Measurements from ENCODE around the gene CYB5R4. TPM values are rescaled to one million over a fixed set of nuclear protein-coding genes. Genes with fewer than 3 reads are reported as not detected.

The CYB5R4 gene
- total RNA-seq, 2 experiments from 2014 or later = 21.9 to 28.2 TPM

- intact Hi-C loops (cut with DNase I, micrococcal nuclease) = no loop called here
- Mint-ChIP-seq H3K4me1 (no peaks in the 10 kb centered on the region), H3K36me3 (ENCODE audit: low read depth) (peaks cover 67% of the 10 kb centered on the region), H3K4me3 (no peak overlapping the region), H3K27ac (no peak overlapping the region), H3K27me3 (no peaks in the 10 kb centered on the region), H3K9me3 (ENCODE audit: low read depth) (peaks cover 10% of the 10 kb centered on the region)
- ChIA-PET CTCF (no interaction called here), POLR2A (no interaction called here)
- DNase-seq (no peak), ATAC-seq (no peak)
These were observed 101.2 kb downstream of the CYB5R4 start for GRCh38 chr6:83960664-83961063.

DNA sequence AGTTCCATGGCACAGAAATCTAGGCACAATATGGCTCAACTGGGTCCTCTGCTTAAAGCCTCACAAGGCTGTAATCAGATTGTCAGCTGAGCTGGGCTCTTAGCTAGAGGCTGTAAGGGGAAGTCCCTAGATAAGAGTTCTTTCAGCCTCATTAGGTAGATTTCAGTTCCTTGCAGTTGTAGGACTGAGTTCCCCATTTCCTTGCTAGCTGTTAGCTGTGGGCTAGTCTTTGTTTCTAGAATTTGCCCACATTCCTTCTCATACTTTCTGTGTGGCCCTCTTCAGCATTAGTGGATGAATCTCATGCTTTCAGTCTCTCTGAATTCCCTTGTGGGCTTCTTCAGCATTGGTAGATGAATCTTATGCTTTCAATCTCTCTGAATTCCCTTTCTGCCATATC is 103.1 kb downstream of the CYB5R4 start:
- no peak for ATAC-seq
- POLR2A ChIA-PET = no interaction called here
- DNase-seq = no peak
- intact Hi-C loops (cut with DNase I, micrococcal nuclease) = no loop called here
- no peaks in the 10 kb centered on the region for H3K4me1 Mint-ChIP-seq
- CTCF ChIA-PET = interaction anchor here (0.6 to 1.1 kb wide), 2 partner anchors 16 to 1455 kb away, joined by 3 to 4 read pairs; no protein-coding TSS in a partner anchor
- H3K36me3 Mint-ChIP-seq (ENCODE audit: low read depth) = peaks cover 61% of the 10 kb centered on the region
- no peak overlapping the region for H3K4me3 Mint-ChIP-seq
- H3K27me3 Mint-ChIP-seq = no peaks in the 10 kb centered on the region
- H3K27ac Mint-ChIP-seq = no peak overlapping the region
- H3K9me3 Mint-ChIP-seq (ENCODE audit: low read depth) = peaks cover 15% of the 10 kb centered on the region

DNA sequence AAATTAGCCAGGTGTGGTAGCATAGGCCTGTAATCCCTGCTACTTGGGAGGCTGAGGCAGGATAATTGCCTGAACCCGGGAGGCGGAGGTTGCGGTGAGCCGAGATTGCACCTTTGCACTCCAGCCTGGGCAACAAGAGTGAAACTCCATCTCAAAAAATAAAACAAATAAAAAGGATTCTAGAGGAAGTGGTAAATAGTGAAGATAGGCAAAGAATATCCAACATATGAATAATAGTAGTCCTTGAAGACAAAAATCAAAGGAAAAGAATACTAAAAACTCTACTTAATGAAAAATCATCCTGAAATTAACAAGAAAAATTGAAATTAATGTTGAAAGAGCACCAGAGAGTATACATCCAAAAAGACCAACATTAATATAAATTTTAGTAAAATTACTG is 107.0 kb downstream of the CYB5R4 start:
- Mint-ChIP-seq H3K27ac (no peak overlapping the region), H3K4me3 (no peak overlapping the region), H3K4me1 (no peaks in the 10 kb centered on the region), H3K27me3 (no peaks in the 10 kb centered on the region), H3K9me3 (ENCODE audit: low read depth) (peaks cover 40% of the 10 kb centered on the region), H3K36me3 (ENCODE audit: low read depth) (peaks cover 39% of the 10 kb centered on the region)
- ChIA-PET POLR2A (no interaction called here), CTCF (no interaction called here)
- ATAC-seq (no peak), DNase-seq (no peak)
- intact Hi-C loops (cut with DNase I, micrococcal nuclease) = no loop called here

DNA sequence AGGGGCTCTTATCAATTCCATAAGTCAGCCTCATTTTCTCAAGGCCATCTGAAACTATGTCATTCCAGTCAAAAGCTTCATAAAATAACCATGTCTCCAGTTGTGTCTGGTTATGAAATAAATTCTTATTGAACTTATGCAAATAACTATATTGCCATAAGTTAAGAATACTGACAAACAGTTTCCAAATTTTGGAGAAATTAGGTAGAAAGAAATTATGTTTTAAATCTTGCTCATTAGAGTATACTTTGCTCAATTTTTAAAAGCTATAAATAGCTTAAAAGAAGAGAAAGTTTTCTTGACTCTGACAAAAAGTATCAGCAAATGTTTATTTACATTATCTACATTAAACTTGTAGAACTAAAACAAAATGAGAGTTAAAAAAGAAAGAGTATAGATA is 111.1 kb downstream of the CYB5R4 start:
- intact Hi-C loops (cut with DNase I, micrococcal nuclease) = no loop called here
- H3K27ac Mint-ChIP-seq = no peak overlapping the region
- H3K36me3 Mint-ChIP-seq (ENCODE audit: low read depth) = peaks cover 6% of the 10 kb centered on the region
- H3K4me3 Mint-ChIP-seq = no peak overlapping the region
- H3K9me3 Mint-ChIP-seq (ENCODE audit: low read depth) = peaks cover 30% of the 10 kb centered on the region
- ATAC-seq = no peak
- no peak for DNase-seq
- no peaks in the 10 kb centered on the region for H3K4me1 Mint-ChIP-seq
- POLR2A ChIA-PET = interaction anchor here (0.7 kb wide), 1 partner anchor 9 kb away, joined by 3 read pairs; no protein-coding TSS in a partner anchor
- CTCF ChIA-PET = no interaction called here
- H3K27me3 Mint-ChIP-seq = no peaks in the 10 kb centered on the region

DNA sequence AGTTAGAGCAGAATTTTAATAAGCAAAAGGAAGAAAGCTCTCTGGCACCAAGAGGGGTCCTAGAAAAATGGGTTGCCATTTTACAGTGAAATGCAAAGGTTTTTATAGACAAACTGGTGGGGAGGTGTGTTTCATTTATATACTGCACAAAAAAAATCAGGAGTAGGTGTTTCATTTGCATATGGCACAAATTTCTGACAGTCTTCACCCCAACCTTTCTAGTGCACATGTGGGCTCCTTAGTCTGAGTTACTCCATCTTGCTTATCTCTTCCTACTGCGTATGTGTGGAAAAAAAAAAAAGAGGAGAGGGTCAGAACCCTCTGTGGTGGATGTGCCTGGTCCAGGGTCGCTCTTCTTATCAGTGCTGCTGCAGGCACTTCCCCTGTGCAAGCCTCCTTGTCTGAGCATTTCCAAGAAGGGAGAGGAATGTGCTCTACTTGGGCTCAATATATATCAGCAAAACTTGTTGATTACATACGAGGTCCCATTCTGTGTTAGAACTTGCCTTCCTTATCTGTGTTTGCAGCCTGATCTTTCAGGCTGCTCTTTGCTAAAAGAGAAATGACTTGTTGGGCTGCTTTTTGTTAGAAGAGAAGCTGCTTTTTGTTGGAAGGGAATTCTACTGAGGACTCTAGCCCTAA is 115.0 kb downstream of the CYB5R4 start:
- no peak for ATAC-seq
- Mint-ChIP-seq H3K36me3 (ENCODE audit: low read depth) (no peaks in the 10 kb centered on the region), H3K4me1 (no peaks in the 10 kb centered on the region), H3K27me3 (no peaks in the 10 kb centered on the region), H3K9me3 (ENCODE audit: low read depth) (peaks cover 10% of the 10 kb centered on the region), H3K27ac (no peak overlapping the region), H3K4me3 (no peak overlapping the region)
- intact Hi-C loops (cut with DNase I, micrococcal nuclease) = no loop called here
- CTCF ChIA-PET = no interaction called here
- POLR2A ChIA-PET = no interaction called here
- no peak for DNase-seq

GRCh38 chr6:83976037-83976755 is 116.7 kb downstream of the CYB5R4 start:
- Mint-ChIP-seq H3K4me1 (no peaks in the 10 kb centered on the region), H3K9me3 (ENCODE audit: low read depth) (no peaks in the 10 kb centered on the region), H3K36me3 (ENCODE audit: low read depth) (no peaks in the 10 kb centered on the region), H3K4me3 (no peak overlapping the region), H3K27me3 (no peaks in the 10 kb centered on the region), H3K27ac (no peak overlapping the region)
- no peak for DNase-seq
- CTCF ChIA-PET = no interaction called here
- no peak for ATAC-seq
- intact Hi-C loops (cut with DNase I, micrococcal nuclease) = no loop called here
- POLR2A ChIA-PET = no interaction called here

DNA sequence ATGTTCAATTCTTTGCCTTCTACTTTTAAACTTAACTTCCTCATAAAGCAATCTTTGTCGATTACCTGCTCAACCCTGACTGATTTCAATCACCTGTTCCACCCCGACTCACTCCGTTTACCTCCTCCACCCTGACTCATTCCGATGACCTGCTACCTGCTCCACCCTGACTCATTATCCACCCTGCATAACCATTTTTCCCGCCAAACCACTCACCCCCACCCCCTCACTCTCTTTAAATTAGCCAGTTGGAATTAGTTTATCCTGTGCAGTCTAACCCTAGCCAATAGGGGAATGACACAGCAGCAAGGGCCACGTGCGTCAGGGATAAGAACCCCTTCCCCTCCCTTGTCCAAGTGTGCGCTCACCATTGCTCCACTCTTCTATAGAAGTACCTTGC is 117.4 kb downstream of the CYB5R4 start:
- Mint-ChIP-seq H3K9me3 (ENCODE audit: low read depth) (no peaks in the 10 kb centered on the region), H3K27ac (no peak overlapping the region), H3K27me3 (no peaks in the 10 kb centered on the region), H3K4me1 (no peaks in the 10 kb centered on the region), H3K36me3 (ENCODE audit: low read depth) (no peaks in the 10 kb centered on the region), H3K4me3 (no peak overlapping the region)
- DNase-seq (no peak), ATAC-seq (no peak)
- ChIA-PET POLR2A (no interaction called here), CTCF (no interaction called here)
- intact Hi-C loops (cut with DNase I, micrococcal nuclease) = no loop called here

DNA sequence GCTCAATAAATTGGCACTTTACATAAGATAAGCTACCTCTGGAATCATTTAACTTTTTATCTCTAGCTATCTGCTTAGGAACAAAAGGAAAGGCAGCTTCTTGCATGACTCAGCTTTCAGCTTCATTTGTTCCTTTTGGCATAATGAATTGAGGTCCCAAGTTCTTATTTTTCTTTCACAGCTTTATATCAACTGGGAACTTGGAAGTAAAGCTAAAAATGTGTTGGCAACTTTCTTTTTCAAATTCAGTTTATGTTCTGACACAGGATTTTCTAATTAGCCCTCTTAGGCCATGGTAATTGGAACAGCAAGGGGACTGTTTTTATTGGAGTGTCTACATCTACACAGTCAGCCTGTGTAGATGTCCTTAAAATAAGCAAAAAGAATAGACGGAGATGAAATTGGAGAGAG is 118.8 kb downstream of the CYB5R4 start:
- ChIA-PET CTCF (interaction anchor here (1.3 kb wide), 1 partner anchor 16 kb away, joined by 4 read pairs; no protein-coding TSS in a partner anchor), POLR2A (no interaction called here)
- DNase-seq (no peak), ATAC-seq (no peak)
- H3K27me3 Mint-ChIP-seq = no peaks in the 10 kb centered on the region
- H3K36me3 Mint-ChIP-seq (ENCODE audit: low read depth) = peaks cover 2% of the 10 kb centered on the region
- H3K4me1 Mint-ChIP-seq = no peaks in the 10 kb centered on the region
- intact Hi-C loops (cut with DNase I, micrococcal nuclease) = no loop called here
- no peaks in the 10 kb centered on the region for H3K9me3 Mint-ChIP-seq (ENCODE audit: low read depth)
- H3K27ac Mint-ChIP-seq = no peak overlapping the region
- H3K4me3 Mint-ChIP-seq = no peak overlapping the region

DNA sequence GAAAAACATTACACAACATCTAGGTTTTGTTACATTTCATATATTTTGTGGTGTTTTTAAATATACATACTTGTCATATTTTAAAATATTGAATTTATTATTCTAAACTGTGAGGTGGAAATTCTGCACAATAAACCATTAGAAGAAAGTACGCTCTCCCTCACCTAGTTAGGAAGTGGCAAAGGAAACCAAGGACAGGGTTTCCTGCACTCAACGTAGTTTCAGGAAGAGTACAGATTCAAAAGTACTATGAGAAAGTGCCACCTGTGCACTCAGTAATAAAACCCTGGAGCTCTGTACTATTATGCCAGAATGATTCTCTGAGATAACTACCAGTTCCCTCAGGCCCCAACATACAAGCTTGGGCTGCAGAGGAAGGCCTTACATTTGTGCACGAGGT is 119.5 kb downstream of the CYB5R4 start:
- Mint-ChIP-seq H3K36me3 (ENCODE audit: low read depth) (peaks cover 4% of the 10 kb centered on the region), H3K4me3 (no peak overlapping the region), H3K27me3 (no peaks in the 10 kb centered on the region), H3K27ac (no peak overlapping the region), H3K4me1 (no peaks in the 10 kb centered on the region), H3K9me3 (ENCODE audit: low read depth) (no peaks in the 10 kb centered on the region)
- ATAC-seq (no peak), DNase-seq (no peak)
- intact Hi-C loops (cut with DNase I, micrococcal nuclease) = no loop called here
- POLR2A ChIA-PET = no interaction called here
- CTCF ChIA-PET = interaction anchor here (1.3 kb wide), 1 partner anchor 17 kb away, joined by 4 read pairs; no protein-coding TSS in a partner anchor

- ChIA-PET CTCF (no interaction called here), POLR2A (no interaction called here)
- H3K4me1 Mint-ChIP-seq = no peaks in the 10 kb centered on the region
- intact Hi-C loops (cut with DNase I, micrococcal nuclease) = no loop called here
- no peak overlapping the region for H3K27ac Mint-ChIP-seq
- H3K4me3 Mint-ChIP-seq = no peak overlapping the region
- DNase-seq = no peak
- H3K27me3 Mint-ChIP-seq = no peaks in the 10 kb centered on the region
- H3K36me3 Mint-ChIP-seq (ENCODE audit: low read depth) = peaks cover 4% of the 10 kb centered on the region
- ATAC-seq = no peak
- H3K9me3 Mint-ChIP-seq (ENCODE audit: low read depth) = no peaks in the 10 kb centered on the region
These were observed 124.9 kb downstream of the CYB5R4 start for GRCh38 chr6:83984411-83984810.

GRCh38 chr6:83985308-83985713 is 125.8 kb downstream of the CYB5R4 start:
- H3K4me1 Mint-ChIP-seq = no peaks in the 10 kb centered on the region
- ChIA-PET CTCF (no interaction called here), POLR2A (no interaction called here)
- H3K27ac Mint-ChIP-seq = no peak overlapping the region
- no peaks in the 10 kb centered on the region for H3K27me3 Mint-ChIP-seq
- ATAC-seq = no peak
- no peaks in the 10 kb centered on the region for H3K9me3 Mint-ChIP-seq (ENCODE audit: low read depth)
- peaks cover 4% of the 10 kb centered on the region for H3K36me3 Mint-ChIP-seq (ENCODE audit: low read depth)
- intact Hi-C loops (cut with DNase I, micrococcal nuclease) = no loop called here
- DNase-seq = no peak
- H3K4me3 Mint-ChIP-seq = no peak overlapping the region

DNA sequence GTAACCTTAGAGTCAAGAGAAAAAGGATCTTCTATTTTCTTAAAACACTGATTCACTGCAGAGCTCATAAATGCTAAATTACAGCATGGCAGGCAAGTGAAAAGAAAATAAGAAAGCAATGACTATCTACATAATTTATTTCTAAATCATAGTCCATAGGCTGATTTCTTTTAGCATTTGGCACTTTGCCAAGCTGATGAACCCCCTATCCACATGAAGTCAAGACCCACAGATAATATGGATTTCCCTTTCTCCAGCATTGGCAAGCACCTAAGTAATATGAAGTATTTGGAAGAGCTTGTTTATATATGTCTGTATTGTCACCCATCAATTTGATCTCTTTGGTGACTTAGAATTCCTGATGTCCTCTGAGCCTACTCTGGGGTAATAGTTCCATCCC is 126.2 kb downstream of the CYB5R4 start:
- no peaks in the 10 kb centered on the region for H3K27me3 Mint-ChIP-seq
- ATAC-seq = no peak
- CTCF ChIA-PET = no interaction called here

More for the DNA sequence above, 126.2 kb downstream of the CYB5R4 start:
- H3K27ac Mint-ChIP-seq = no peak overlapping the region
- H3K36me3 Mint-ChIP-seq (ENCODE audit: low read depth) = peaks cover 4% of the 10 kb centered on the region
- intact Hi-C loops (cut with DNase I, micrococcal nuclease) = no loop called here
- H3K4me3 Mint-ChIP-seq = no peak overlapping the region
- POLR2A ChIA-PET = no interaction called here
- no peaks in the 10 kb centered on the region for H3K9me3 Mint-ChIP-seq (ENCODE audit: low read depth)
- H3K4me1 Mint-ChIP-seq = no peaks in the 10 kb centered on the region
- no peak for DNase-seq

Measured in activated CD4-positive, alpha-beta T cell treated with anti-CD3 and anti-CD28 coated beads for 36 hours (primary cell).